ENCODE data around the gene SLC35A2.
A peak's percentile ranks its signal among the peaks of the same experiment; 100 is the strongest.

Gene SLC35A2

GRCh38 chrX:48904180-48904579, 7.3 kb downstream of the SLC35A2 start:
- Histone ChIP-seq H3K36me3 (ENCODE audit: control insufficient read depth in 4 of 4, insufficient read depth in 4 of 4, low read length in 3 of 4) (peaks cover 0 to 46% (median 21%) of the 10 kb centered on the region in 4 experiments), H3K27me3 (replicated peaks in 2 of 5; ENCODE audit: control insufficient read depth in 4 of 5, insufficient read depth in 5 of 5, low read length in 4 of 5) (no peaks in the 10 kb centered on the region), H3K9me3 (ENCODE audit: control extremely low read depth in 1 of 5, control insufficient read depth in 4 of 5, insufficient read depth in 2 of 5, low read depth in 1 of 5, low read length in 4 of 5) (no peaks in the 10 kb centered on the region), H3K27ac (ENCODE audit: insufficient read depth in 1 of 2, low read depth in 1 of 2, low read length in 2 of 2, poor library complexity in 1 of 2, severe bottlenecking in 2 of 2) (no peak overlapping the region), H3K4me1 (ENCODE audit: control extremely low read depth in 1 of 4, control insufficient read depth in 4 of 4, insufficient read depth in 4 of 4, low read length in 3 of 4) (peaks cover 0 to 3% (median 0%) of the 10 kb centered on the region in 4 experiments), H3K4me3 (ENCODE audit: control insufficient read depth in 1 of 7, extremely low read depth in 1 of 7, insufficient read depth in 4 of 7, low read depth in 2 of 7, low read length in 6 of 7) (no peak overlapping the region)
- DNase-seq = no peak
- POLR2A ChIA-PET = interaction anchor here (0.6 kb wide), 1 partner anchor 54 kb away, joined by 3 read pairs; no protein-coding TSS in a partner anchor
- CTCF ChIA-PET = interaction anchor here (1.6 to 1.7 kb wide), 2 partner anchors 13 to 42 kb away, joined by 3 to 5 read pairs; no protein-coding TSS in a partner anchor
- 90% methylated on average over 6 of the region's 8 CpGs for WGBS (ENCODE audit: insufficient coverage)

- CTCF ChIA-PET = interaction anchor here (1.2 to 1.7 kb wide), 3 partner anchors 12 to 43 kb away, joined by 3 to 5 read pairs (median 3); no protein-coding TSS in a partner anchor
- Histone ChIP-seq H3K36me3 (ENCODE audit: control insufficient read depth in 4 of 4, insufficient read depth in 4 of 4, low read length in 3 of 4) (peaks cover 0 to 46% (median 21%) of the 10 kb centered on the region in 4 experiments), H3K27me3 (replicated peaks in 2 of 5; ENCODE audit: control insufficient read depth in 4 of 5, insufficient read depth in 5 of 5, low read length in 4 of 5) (no peaks in the 10 kb centered on the region), H3K27ac (ENCODE audit: insufficient read depth in 1 of 2, low read depth in 1 of 2, low read length in 2 of 2, poor library complexity in 1 of 2, severe bottlenecking in 2 of 2) (no peak overlapping the region), H3K9me3 (ENCODE audit: control extremely low read depth in 1 of 5, control insufficient read depth in 4 of 5, insufficient read depth in 2 of 5, low read depth in 1 of 5, low read length in 4 of 5) (no peaks in the 10 kb centered on the region), H3K4me1 (ENCODE audit: control extremely low read depth in 1 of 4, control insufficient read depth in 4 of 4, insufficient read depth in 4 of 4, low read length in 3 of 4) (peaks cover 0 to 11% (median 3%) of the 10 kb centered on the region in 4 experiments), H3K4me3 (ENCODE audit: control insufficient read depth in 1 of 7, extremely low read depth in 1 of 7, insufficient read depth in 4 of 7, low read depth in 2 of 7, low read length in 6 of 7) (no peak overlapping the region)
- 91% methylated on average over 6 of the region's 6 CpGs for WGBS (ENCODE audit: insufficient coverage)
- DNase-seq = no peak
- POLR2A ChIA-PET = interaction anchor here (1.1 kb wide), 1 partner anchor 13 kb away, joined by 3 read pairs; no protein-coding TSS in a partner anchor
These were observed 8.2 kb downstream of the SLC35A2 start for GRCh38 chrX:48903290-48903689.

- Histone ChIP-seq H3K4me1 (ENCODE audit: control extremely low read depth in 1 of 4, control insufficient read depth in 4 of 4, insufficient read depth in 4 of 4, low read length in 3 of 4) (peaks cover 0 to 12% (median 6%) of the 10 kb centered on the region in 4 experiments), H3K9me3 (ENCODE audit: control extremely low read depth in 1 of 5, control insufficient read depth in 4 of 5, insufficient read depth in 2 of 5, low read depth in 1 of 5, low read length in 4 of 5) (no peaks in the 10 kb centered on the region), H3K4me3 (ENCODE audit: control insufficient read depth in 1 of 7, extremely low read depth in 1 of 7, insufficient read depth in 4 of 7, low read depth in 2 of 7, low read length in 6 of 7) (no peak overlapping the region), H3K27ac (ENCODE audit: insufficient read depth in 1 of 2, low read depth in 1 of 2, low read length in 2 of 2, poor library complexity in 1 of 2, severe bottlenecking in 2 of 2) (no peak overlapping the region), H3K27me3 (replicated peaks in 2 of 5; ENCODE audit: control insufficient read depth in 4 of 5, insufficient read depth in 5 of 5, low read length in 4 of 5) (no peaks in the 10 kb centered on the region), H3K36me3 (ENCODE audit: control insufficient read depth in 4 of 4, insufficient read depth in 4 of 4, low read length in 3 of 4) (peaks cover 0 to 46% (median 21%) of the 10 kb centered on the region in 4 experiments)
- ChIA-PET CTCF (interaction anchor here (1.2 to 1.7 kb wide), 3 partner anchors 11 to 43 kb away, joined by 3 to 5 read pairs (median 3); no protein-coding TSS in a partner anchor), POLR2A (interaction anchor here (1.1 kb wide), 1 partner anchor 14 kb away, joined by 3 read pairs; no protein-coding TSS in a partner anchor)
- 95% methylated on average over 10 of the region's 14 CpGs for WGBS (ENCODE audit: insufficient coverage)
- no peak for DNase-seq
These were observed 8.7 kb downstream of the SLC35A2 start for GRCh38 chrX:48902776-48903175.

GRCh38 chrX:48902135-48902534, 9.3 kb downstream of the SLC35A2 start:
- peaks cover 0 to 46% (median 21%) of the 10 kb centered on the region in 4 experiments for H3K36me3 ChIP-seq (ENCODE audit: control insufficient read depth in 4 of 4, insufficient read depth in 4 of 4, low read length in 3 of 4)
- H3K4me3 ChIP-seq (ENCODE audit: control insufficient read depth in 1 of 7, extremely low read depth in 1 of 7, insufficient read depth in 4 of 7, low read depth in 2 of 7, low read length in 6 of 7) = no peak overlapping the region
- no peak overlapping the region for H3K27ac ChIP-seq (ENCODE audit: insufficient read depth in 1 of 2, low read depth in 1 of 2, low read length in 2 of 2, poor library complexity in 1 of 2, severe bottlenecking in 2 of 2)
- no peak for DNase-seq
- no peaks in the 10 kb centered on the region for H3K27me3 ChIP-seq (replicated peaks in 2 of 5; ENCODE audit: control insufficient read depth in 4 of 5, insufficient read depth in 5 of 5, low read length in 4 of 5)
- CTCF ChIA-PET = no interaction called here
- POLR2A ChIA-PET = no interaction called here
- H3K4me1 ChIP-seq (ENCODE audit: control extremely low read depth in 1 of 4, control insufficient read depth in 4 of 4, insufficient read depth in 4 of 4, low read length in 3 of 4) = peaks cover 0 to 12% (median 6%) of the 10 kb centered on the region in 4 experiments
- peaks cover 0 to 4% (median 0%) of the 10 kb centered on the region in 5 experiments for H3K9me3 ChIP-seq (ENCODE audit: control extremely low read depth in 1 of 5, control insufficient read depth in 4 of 5, insufficient read depth in 2 of 5, low read depth in 1 of 5, low read length in 4 of 5)
- WGBS (ENCODE audit: insufficient coverage) = 97% methylated on average over 16 of the region's 20 CpGs

- no peak overlapping the region for H3K4me3 ChIP-seq (ENCODE audit: control insufficient read depth in 1 of 7, extremely low read depth in 1 of 7, insufficient read depth in 4 of 7, low read depth in 2 of 7, low read length in 6 of 7)
- H3K4me1 ChIP-seq (ENCODE audit: control extremely low read depth in 1 of 4, control insufficient read depth in 4 of 4, insufficient read depth in 4 of 4, low read length in 3 of 4) = peaks cover 0 to 16% (median 12%) of the 10 kb centered on the region in 4 experiments
- H3K36me3 ChIP-seq (ENCODE audit: control insufficient read depth in 4 of 4, insufficient read depth in 4 of 4, low read length in 3 of 4) = peaks cover 0 to 40% (median 19%) of the 10 kb centered on the region in 4 experiments
- DNase-seq = no peak
- ChIA-PET POLR2A (no interaction called here), CTCF (interaction anchor here (1.2 kb wide), 1 partner anchor 15 kb away, joined by 3 read pairs; no protein-coding TSS in a partner anchor)
- no peak overlapping the region for H3K27ac ChIP-seq (ENCODE audit: insufficient read depth in 1 of 2, low read depth in 1 of 2, low read length in 2 of 2, poor library complexity in 1 of 2, severe bottlenecking in 2 of 2)
- peaks cover 0 to 4% (median 0%) of the 10 kb centered on the region in 5 experiments for H3K9me3 ChIP-seq (ENCODE audit: control extremely low read depth in 1 of 5, control insufficient read depth in 4 of 5, insufficient read depth in 2 of 5, low read depth in 1 of 5, low read length in 4 of 5)
- H3K27me3 ChIP-seq (replicated peaks in 2 of 5; ENCODE audit: control insufficient read depth in 4 of 5, insufficient read depth in 5 of 5, low read length in 4 of 5) = no peaks in the 10 kb centered on the region
- 97% methylated on average over 4 of the region's 7 CpGs for WGBS (ENCODE audit: insufficient coverage)
These were observed 10.4 kb downstream of the SLC35A2 start for GRCh38 chrX:48901069-48901468.

GRCh38 chrX:48899078-48899410, 12.4 kb downstream of the SLC35A2 start:
- Histone ChIP-seq H3K36me3 (ENCODE audit: control insufficient read depth in 4 of 4, insufficient read depth in 4 of 4, low read length in 3 of 4) (peaks cover 0 to 37% (median 21%) of the 10 kb centered on the region in 4 experiments), H3K9me3 (ENCODE audit: control extremely low read depth in 1 of 5, control insufficient read depth in 4 of 5, insufficient read depth in 2 of 5, low read depth in 1 of 5, low read length in 4 of 5) (peaks cover 0 to 4% (median 0%) of the 10 kb centered on the region in 5 experiments), H3K4me1 (ENCODE audit: control extremely low read depth in 1 of 4, control insufficient read depth in 4 of 4, insufficient read depth in 4 of 4, low read length in 3 of 4) (peaks cover 0 to 16% (median 12%) of the 10 kb centered on the region in 4 experiments), H3K4me3 (ENCODE audit: control insufficient read depth in 1 of 7, extremely low read depth in 1 of 7, insufficient read depth in 4 of 7, low read depth in 2 of 7, low read length in 6 of 7) (no peak overlapping the region), H3K27ac (ENCODE audit: insufficient read depth in 1 of 2, low read depth in 1 of 2, low read length in 2 of 2, poor library complexity in 1 of 2, severe bottlenecking in 2 of 2) (peak overlapping the region in 1 of 2 experiments; percentile 94), H3K27me3 (replicated peaks in 2 of 5; ENCODE audit: control insufficient read depth in 4 of 5, insufficient read depth in 5 of 5, low read length in 4 of 5) (no peaks in the 10 kb centered on the region)
- no peak for DNase-seq
- WGBS (ENCODE audit: insufficient coverage) = 89% methylated on average over 8 of the region's 8 CpGs
- ChIA-PET POLR2A (no interaction called here), CTCF (interaction anchor here (0.7 kb wide), 1 partner anchor 10 kb away, joined by 3 read pairs; no protein-coding TSS in a partner anchor)

Measured in common myeloid progenitor, CD34-positive (primary cell).